A549 (cell line): ENCODE measurements around the gene EXOC6.

Source experiments
- CEBPB ChIP-seq, 2 experiments: fragments of >200 bp in 1 of 2; sonication (Bioruptor Twin) in 1 of 2; formaldehyde crosslinking in 1 of 2; IDR thresholded peaks; 2 replicates each; pipeline ENCODE4 v1.6.1; 2012 to 2016
- CTCF ChIP-seq: fragments of >200 bp; sonication (Bioruptor Twin); formaldehyde crosslinking; IDR thresholded peaks from 3 replicates; pipeline ENCODE4 v1.5.1; 2016
- JUN ChIP-seq, 2 experiments: fragments of >200 bp; sonication (Bioruptor Twin); formaldehyde crosslinking; IDR thresholded peaks; 2 replicates in 1 of 2; 3 replicates in 1 of 2; pipeline ENCODE4 v1.6.1; 2016 to 2017
- MAX ChIP-seq: IDR thresholded peaks from 2 replicates; pipeline ENCODE4 v1.6.1; 2012
- MYC ChIP-seq: IDR thresholded peaks from 2 replicates; pipeline ENCODE4 v1.6.1; 2012; ENCODE audit warnings: mild to moderate bottlenecking, inconsistent platforms, low read length, improper control_type of control experiment, borderline replicate concordance
- POLR2A ChIP-seq: IDR thresholded peaks from 2 replicates; pipeline ENCODE4 v1.6.1; 2012; ENCODE audit warnings: mild to moderate bottlenecking, low read length
- REST ChIP-seq: fragments of 200-600 bp; sonication (generic); IDR thresholded peaks from 2 replicates; pipeline ENCODE4 v1.6.1; 2016; ENCODE audit warnings: antibody characterized with exemption, mild to moderate bottlenecking, moderate library complexity
- SMC3 ChIP-seq: fragments of >200 bp; sonication (Bioruptor Twin); formaldehyde crosslinking; IDR thresholded peaks from 3 replicates; pipeline ENCODE4 v1.6.1; 2018; ENCODE audit warnings: inconsistent platforms
- TP53 ChIP-seq: fragments of 250-450 bp; sonication (Bioruptor Pico); IDR thresholded peaks from 2 replicates; pipeline ENCODE4 v1.5.0; 2021; ENCODE audit warnings: mild to moderate bottlenecking, moderate library complexity
- ZC3H11A ChIP-seq: fragments of 450-650 bp; IDR thresholded peaks from 2 replicates; pipeline ENCODE4 v1.6.1; 2014; ENCODE audit warnings: antibody characterized with exemption, mild to moderate bottlenecking

GRCh38 chr10:92829786-92830377 lies 18.4 kb upstream of the EXOC6 start:
- no peak for TF ChIP-seq CTCF
- no peak for TF ChIP-seq POLR2A
- TF ChIP-seq ZC3H11A: no peak
- no peak for TF ChIP-seq JUN (IDR thresholded peaks at IDR 0.05)
- TF ChIP-seq REST: no peak
- no peak for TF ChIP-seq MYC
- no peak for TF ChIP-seq SMC3
- TF ChIP-seq TP53 (CRISPR knock-in tag): no peak
- TF ChIP-seq CEBPB (IDR thresholded peaks at IDR 0.05): no peak
- no peak for TF ChIP-seq MAX
